CD14-positive monocyte (primary cell): ENCODE measurements around the gene CHRNA1. TPM values are rescaled to one million over a fixed set of nuclear protein-coding genes. Genes with fewer than 3 reads are reported as not detected.

Experiments
- DNase-seq, 3 donors: peaks; one replicate each; pipeline ENCODE4 v3.0.0-alpha.2; 2011 to 2022
- H2AFZ ChIP-seq: 2 replicates; pipeline ENCODE4 v1.6.0; 2012; ENCODE audit warnings: mild to moderate bottlenecking, low read depth, low read length, inconsistent platforms; ENCODE audit not compliant: insufficient read depth, poor library complexity, severe bottlenecking
- H3K27ac ChIP-seq, 2 donors: 1 replicate in 1 of 2; 2 replicates in 1 of 2; pipeline ENCODE4 v1.5.1; 2012 to 2013; ENCODE audit warnings: low read length in 2 of 2, control low read depth in 1 of 2, inconsistent platforms in 1 of 2, low read depth in 1 of 2, mild to moderate bottlenecking in 1 of 2
- H3K27me3 ChIP-seq, 2 donors: one replicate each; pipeline versions ENCODE4 v1.6.0 to v1.6.1; 2011 to 2013; ENCODE audit warnings: low read length in 2 of 2; ENCODE audit not compliant: control insufficient read depth in 2 of 2, insufficient read depth in 2 of 2
- H3K36me3 ChIP-seq, 2 donors: replicated peaks in 1 of 2; 1 replicate in 1 of 2; 2 replicates in 1 of 2; pipeline versions ENCODE4 v1.5.1 to v1.6.1; 2012 to 2013; ENCODE audit warnings: low read length in 2 of 2, control low read depth in 1 of 2, inconsistent platforms in 1 of 2, mild to moderate bottlenecking in 1 of 2; ENCODE audit not compliant: insufficient read depth in 2 of 2, control insufficient read depth in 1 of 2
- H3K4me1 ChIP-seq, 2 donors: 1 replicate in 1 of 2; 2 replicates in 1 of 2; pipeline versions ENCODE4 v1.5.1 to v1.6.1; 2012 to 2013; ENCODE audit warnings: low read length in 2 of 2, control low read depth in 1 of 2, inconsistent platforms in 1 of 2, mild to moderate bottlenecking in 1 of 2, moderate library complexity in 1 of 2; ENCODE audit not compliant: insufficient read depth in 2 of 2, control insufficient read depth in 1 of 2
- H3K4me2 ChIP-seq: replicated peaks from 2 replicates; pipeline ENCODE3; 2012; ENCODE audit warnings: low read length, moderate library complexity, mild to moderate bottlenecking; ENCODE audit not compliant: poor library complexity, severe bottlenecking; ENCODE audit errors: extremely low read depth
- H3K4me3 ChIP-seq, 3 experiments: fragments of 200-600 bp in 1 of 3; sonication (generic) in 1 of 3; replicated peaks in 1 of 3; 1 replicate in 2 of 3; 2 replicates in 1 of 3; pipeline ENCODE4 v1.5.1; 2011 to 2013; ENCODE audit warnings: low read length in 3 of 3, mild to moderate bottlenecking in 3 of 3, control low read depth in 2 of 3, low read depth in 2 of 3, inconsistent platforms in 1 of 3, moderate library complexity in 1 of 3
- H3K79me2 ChIP-seq: 2 replicates; pipeline ENCODE4 v1.6.0; 2012; ENCODE audit warnings: mild to moderate bottlenecking, control low read depth, inconsistent platforms, low read length, moderate library complexity; ENCODE audit not compliant: insufficient read depth
- H3K9ac ChIP-seq: 2 replicates; pipeline ENCODE4 v1.6.0; 2017; ENCODE audit warnings: low read length, mild to moderate bottlenecking; ENCODE audit not compliant: insufficient read depth, poor library complexity, severe bottlenecking
- H3K9me3 ChIP-seq, 2 donors: replicated peaks in 1 of 2; 1 replicate in 1 of 2; 2 replicates in 1 of 2; pipeline versions ENCODE4 v1.5.1 to v1.6.1; 2012 to 2013; ENCODE audit warnings: low read length in 2 of 2, control low read depth in 1 of 2; ENCODE audit not compliant: control insufficient read depth in 1 of 2, insufficient read depth in 1 of 2
- H4K20me1 ChIP-seq: 2 replicates; pipeline ENCODE4 v1.6.0; 2012; ENCODE audit warnings: mild to moderate bottlenecking, low read length, control low read depth, moderate library complexity; ENCODE audit not compliant: insufficient read depth
- H3K27ac Mint-ChIP-seq, 7 donors: one replicate each; pipeline ENCODE4 v1.8.0; 2020; ENCODE audit warnings: mild to moderate bottlenecking in 7 of 7, mixed read lengths in 7 of 7, moderate library complexity in 6 of 7, inconsistent platforms in 2 of 7
- H3K27me3 Mint-ChIP-seq, 3 donors: one replicate each; pipeline ENCODE4 v1.8.0; 2021 to 2022; ENCODE audit warnings: low read depth in 3 of 3, mild to moderate bottlenecking in 3 of 3, mixed read lengths in 3 of 3, moderate library complexity in 3 of 3, inconsistent platforms in 1 of 3
- H3K36me3 Mint-ChIP-seq, 2 donors: one replicate each; pipeline ENCODE4 v1.8.0; 2020; ENCODE audit warnings: mixed read lengths in 2 of 2, inconsistent platforms in 1 of 2, mild to moderate bottlenecking in 1 of 2
- H3K4me1 Mint-ChIP-seq: one replicate; pipeline ENCODE4 v1.8.0; 2020; ENCODE audit warnings: mild to moderate bottlenecking, mixed read lengths
- H3K4me3 Mint-ChIP-seq, 2 donors: one replicate each; pipeline ENCODE4 v1.8.0; 2020; ENCODE audit warnings: mild to moderate bottlenecking in 2 of 2, mixed read lengths in 2 of 2, moderate library complexity in 1 of 2
- H3K9me3 Mint-ChIP-seq, 7 donors: one replicate each; pipeline ENCODE4 v1.8.0; 2020 to 2022; ENCODE audit warnings: mixed read lengths in 7 of 7, mild to moderate bottlenecking in 6 of 7, moderate library complexity in 6 of 7, inconsistent platforms in 2 of 7
- CTCF ChIP-seq: fragments of 200-600 bp; IDR thresholded peaks from one replicate; pipeline ENCODE4 v1.8.0; 2022; ENCODE audit warnings: antibody characterized with exemption, mild to moderate bottlenecking
- WGBS: methylation state at CpG from one replicate; pipeline ENCODE4 v1.1.5; 2013; ENCODE audit warnings: missing lambda C conversion rate; ENCODE audit not compliant: insufficient coverage; 5-methylcytosine and 5-hydroxymethylcytosine counted together
- intact Hi-C, 2 donors: fragments of 100-400 bp; cut with micrococcal nuclease; formaldehyde crosslinking; loops; one replicate each; pipeline versions ENCODE4 v1.15.0 to v1.15.1; 2023
- polyA plus RNA-seq, 3 donors: library from polyadenylated mRNA; depleted of rRNA in 1 of 3; unstranded in 2 of 3; stranded (reverse) in 1 of 3; fragments of 300-500 nt in 2 of 3; fragments of >200 nt in 1 of 3; fragmentation: Illumina TruSeq in 2 of 3; gene quantifications; 1 replicate in 2 of 3; 2 replicates in 1 of 3; pipeline ENCODE4 v1.2.3, GENCODE V29; 2012 to 2021

CHRNA1 gene
- polyA plus RNA-seq, 3 donors = not detected

- H3K4me3 Mint-ChIP-seq = no peak overlapping the region
- Histone ChIP-seq H3K4me2 (no peak overlapping the region), H3K36me3 (no peaks in the 10 kb centered on the region), H2AFZ (no peak overlapping the region), H3K4me3 (no peak overlapping the region), H3K27me3 (peaks cover 9 to 49% of the 10 kb centered on the region in 2 donors), H3K9me3 (peaks cover 0 to 3% of the 10 kb centered on the region in 2 donors), H3K9ac (no peak overlapping the region), H4K20me1 (no peaks in the 10 kb centered on the region), H3K27ac (no peak overlapping the region), H3K4me1 (peaks cover 0 to 4% of the 10 kb centered on the region in 2 donors), H3K79me2 (no peaks in the 10 kb centered on the region)
- H3K9me3 Mint-ChIP-seq = peaks cover 3 to 15% (median 10%) of the 10 kb centered on the region in 7 donors
- peaks cover 32 to 64% (median 62%) of the 10 kb centered on the region in 3 donors for H3K27me3 Mint-ChIP-seq
- intact Hi-C loops = no loop called here
- TF ChIP-seq CTCF = no peak
- H3K36me3 Mint-ChIP-seq = no peaks in the 10 kb centered on the region
- 81% methylated on average over 2 of the region's 3 CpGs for whole genome bisulfite sequencing
- H3K27ac Mint-ChIP-seq = no peak overlapping the region
- DNase-seq = no peak
- H3K4me1 Mint-ChIP-seq = peaks cover 18% of the 10 kb centered on the region
These were observed 46.4 kb downstream of the CHRNA1 start for GRCh38 chr2:174717916-174718315.

- TF ChIP-seq CTCF = no peak
- Histone ChIP-seq H2AFZ (peak overlapping the region; percentile 15), H3K27me3 (peaks cover 7 to 45% of the 10 kb centered on the region in 2 donors), H3K4me2 (no peak overlapping the region), H3K4me1 (no peaks in the 10 kb centered on the region), H3K9ac (no peak overlapping the region), H3K27ac (no peak overlapping the region), H3K9me3 (peaks cover 0 to 3% of the 10 kb centered on the region in 2 donors), H3K4me3 (no peak overlapping the region), H3K36me3 (no peaks in the 10 kb centered on the region), H3K79me2 (no peaks in the 10 kb centered on the region), H4K20me1 (no peaks in the 10 kb centered on the region)
- no peak for DNase-seq
- 55% methylated on average over 5 of the region's 6 CpGs for WGBS
- Mint-ChIP-seq H3K4me3 (peak overlapping the region in 1 of 2 donors; percentile 59), H3K9me3 (peaks cover 3 to 15% (median 10%) of the 10 kb centered on the region in 7 donors), H3K27ac (peak overlapping the region in 1 of 7 donors; percentile 77), H3K27me3 (peaks cover 30 to 62% (median 60%) of the 10 kb centered on the region in 3 donors), H3K4me1 (peaks cover 12% of the 10 kb centered on the region), H3K36me3 (no peaks in the 10 kb centered on the region)
- intact Hi-C loops = no loop called here
These were observed 47.0 kb downstream of the CHRNA1 start for GRCh38 chr2:174717273-174717672.
